ENCODE measurements around the gene PSKH1.

Gene PSKH1

DNA sequence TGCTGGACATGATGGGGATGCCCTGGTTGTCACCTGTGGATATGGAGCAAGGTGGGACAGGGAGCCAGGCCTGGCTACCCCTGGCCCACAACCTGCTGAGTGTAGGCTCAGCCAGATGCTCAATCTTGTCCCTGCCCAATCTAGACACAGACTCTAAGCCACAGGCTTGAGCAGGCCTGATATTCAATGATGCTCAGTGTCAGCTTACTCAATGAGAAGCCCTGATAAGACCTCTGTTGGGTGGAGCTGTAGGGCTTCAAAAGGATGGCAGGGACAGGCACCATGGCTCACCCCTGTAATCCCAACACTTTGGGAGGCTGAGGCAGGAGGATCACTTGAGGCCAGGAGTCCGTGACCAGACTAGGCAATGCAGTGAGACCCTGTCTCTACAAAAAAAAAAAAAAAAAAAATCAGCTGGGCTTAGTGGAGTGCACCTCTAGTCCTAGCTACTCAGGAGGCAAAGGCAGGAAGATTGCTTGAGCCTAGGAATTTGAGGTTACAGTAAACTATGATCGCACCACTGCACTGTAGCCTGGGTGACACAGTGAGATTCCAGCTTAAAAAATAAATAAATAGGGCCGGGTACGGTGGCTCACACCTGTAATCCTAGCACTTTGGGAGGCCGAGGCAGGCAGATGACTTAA is 47.5 kb downstream of the PSKH1 start:
- no peak for DNase-seq (ENCODE audit: low read depth)
- no peak overlapping the region for H3K4me3 ChIP-seq (ENCODE audit: low read length)
- TF ChIP-seq CTCF (conservative IDR thresholded peaks at IDR 0.05; ENCODE audit: low read length): no peak

- TF ChIP-seq CTCF (conservative IDR thresholded peaks at IDR 0.05; ENCODE audit: low read length): no peak
- H3K4me3 ChIP-seq (ENCODE audit: low read length): no peak overlapping the region
- DNase-seq (ENCODE audit: low read depth): no peak
These were observed 48.6 kb downstream of the PSKH1 start for GRCh38 chr16:67941469-67942199.

DNA sequence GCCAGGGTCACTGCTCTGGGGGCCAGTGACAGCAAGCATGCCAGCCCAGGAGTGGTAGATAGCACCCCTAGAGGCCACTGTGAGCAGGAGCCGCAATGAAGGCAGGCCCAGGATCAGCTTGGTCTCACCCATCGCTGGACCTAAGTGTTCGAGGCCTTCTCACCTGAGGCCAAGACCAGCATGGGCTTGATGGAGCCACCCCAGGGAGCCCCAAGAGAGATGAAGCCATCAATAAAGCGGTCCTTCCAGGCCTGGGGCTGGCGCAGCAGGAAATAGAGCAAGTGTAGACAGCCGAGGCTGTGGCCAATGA is 49.1 kb downstream of the PSKH1 start:
- TF ChIP-seq CTCF (conservative IDR thresholded peaks at IDR 0.05; ENCODE audit: low read length): peak; percentile 66
- no peak overlapping the region for H3K4me3 ChIP-seq (ENCODE audit: low read length)
- DNase-seq (ENCODE audit: low read depth): peak; percentile 24

- no peak for DNase-seq (ENCODE audit: low read depth)
- no peak for TF ChIP-seq CTCF (conservative IDR thresholded peaks at IDR 0.05; ENCODE audit: low read length)
These were observed 49.6 kb downstream of the PSKH1 start for GRCh38 chr16:67942510-67943255.

DNA sequence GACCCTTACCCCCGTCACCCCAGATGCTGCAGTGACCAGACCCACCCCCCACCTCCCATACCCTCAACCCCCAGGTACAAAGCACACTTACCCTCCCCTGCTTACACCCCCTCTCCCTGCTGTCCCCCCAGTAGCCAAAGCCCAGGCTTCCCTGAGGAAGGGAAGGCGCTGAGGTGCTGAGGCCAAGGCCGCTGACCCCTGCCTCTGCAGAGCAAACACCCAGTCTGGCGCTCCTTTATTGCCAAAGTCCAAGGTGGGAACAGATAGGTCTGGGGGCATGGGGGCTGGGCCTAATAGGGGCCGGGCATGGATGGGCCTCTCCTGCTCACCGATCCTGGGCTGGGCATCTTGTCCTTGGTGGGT is 50.2 kb downstream of the PSKH1 start:
- no peak for TF ChIP-seq CTCF (conservative IDR thresholded peaks at IDR 0.05; ENCODE audit: low read length)
- no peak for DNase-seq (ENCODE audit: low read depth)
- no peak overlapping the region for H3K4me3 ChIP-seq (ENCODE audit: low read length)

More at GRCh38 chr16:67942510-67943255, 49.6 kb downstream of the PSKH1 start:
- H3K4me3 ChIP-seq (ENCODE audit: low read length): no peak overlapping the region

DNA sequence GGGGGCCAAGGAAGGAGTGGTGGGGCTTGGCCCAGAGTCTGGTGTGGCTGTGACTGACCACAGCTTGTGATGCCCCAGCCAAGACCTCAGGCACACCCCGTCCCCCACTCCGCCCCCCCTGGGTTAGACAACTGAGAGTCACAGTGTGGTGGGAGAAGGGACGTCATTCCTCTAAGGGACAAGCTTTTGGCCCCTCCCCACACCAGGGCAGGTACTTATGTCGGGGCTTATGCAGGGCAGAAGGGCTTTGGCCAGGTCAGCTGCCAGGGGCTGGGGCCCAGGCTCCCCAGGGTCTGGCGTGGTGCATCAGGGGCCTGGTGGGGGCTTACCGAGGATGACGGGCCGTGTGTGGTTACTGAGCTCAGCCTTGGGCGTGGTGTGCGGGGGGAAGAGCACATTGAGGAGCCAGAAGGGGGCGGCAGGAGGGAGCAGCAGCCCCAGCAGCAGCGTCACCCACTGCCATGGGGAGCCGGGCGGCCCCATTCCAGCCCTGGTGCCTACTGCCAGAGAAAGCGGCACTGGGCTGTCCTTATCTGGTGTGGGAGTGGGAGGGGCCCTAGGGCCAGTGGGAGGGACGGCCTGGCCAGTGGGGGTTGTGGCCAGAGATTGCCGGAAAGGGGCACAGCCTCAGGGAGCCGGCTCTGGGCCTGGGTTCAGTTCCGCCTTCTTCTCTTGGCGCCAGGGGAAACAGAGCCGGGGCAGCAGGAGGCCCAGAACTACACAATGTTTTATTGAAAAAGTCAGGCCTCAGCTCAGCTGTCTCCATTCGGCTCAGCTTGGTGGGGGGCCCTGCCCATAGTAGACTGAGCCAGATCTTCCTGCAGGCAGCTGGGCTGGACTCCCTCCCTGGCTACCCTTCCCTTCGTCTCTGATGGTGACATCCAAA is 50.8 kb downstream of the PSKH1 start, which contains the start of gene LCAT:
Gene LCAT, minus strand, starts transcription at position 502 of the 886 bp plus-strand sequence. Its CDS starts 19 bp downstream, at position 483.
- DNase-seq (ENCODE audit: low read depth): no peak
- H3K4me3 ChIP-seq (ENCODE audit: low read length): no peak within 1 kb of the TSS
- TF ChIP-seq CTCF (conservative IDR thresholded peaks at IDR 0.05; ENCODE audit: low read length): no peak

Measured in AG10803 (cell line).